GM12801 (cell line): ENCODE measurements around the gene EAF2.

Source experiments
- TF ChIP-seq, protein P1 (sequence below): IDR thresholded peaks from one replicate; pipeline ENCODE4 v1.5.1; 2011; ENCODE audit warnings: control low read depth; ENCODE audit not compliant: insufficient read length; ENCODE audit errors: extremely low read depth

Gene EAF2

DNA sequence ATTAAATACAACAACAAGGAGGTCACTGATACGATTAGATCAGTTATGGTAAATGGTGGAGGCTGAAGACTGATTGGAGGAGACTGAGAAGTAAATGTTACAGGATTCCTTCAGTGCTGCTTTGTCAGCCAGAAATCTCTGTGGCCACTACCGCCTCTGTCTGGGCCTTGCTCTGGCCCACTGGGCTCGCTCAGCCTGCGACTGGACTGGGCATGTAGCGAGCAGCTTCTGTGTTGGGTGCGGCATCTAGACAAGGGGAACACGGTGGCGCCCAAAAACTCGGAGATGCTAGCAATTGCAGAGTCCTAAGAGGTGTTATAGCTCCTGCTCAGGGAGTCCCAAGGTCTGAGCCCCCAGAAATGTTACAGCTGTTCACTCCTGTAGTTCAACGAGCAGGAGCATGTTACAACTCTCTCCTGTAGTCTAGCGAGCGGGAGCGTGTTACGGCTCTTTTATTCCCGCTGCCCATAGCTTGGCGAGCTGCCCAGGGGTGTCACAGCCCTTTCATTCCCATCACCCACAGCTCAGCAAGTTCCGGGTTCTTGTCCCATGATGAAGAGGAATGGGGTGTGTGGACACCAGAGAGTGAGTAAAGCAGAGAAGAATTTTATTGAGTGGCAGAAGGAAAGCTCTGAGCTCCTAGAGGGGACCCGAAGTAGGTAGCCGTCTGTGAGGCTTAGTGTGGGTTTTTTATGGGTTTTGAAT is 83.9 kb downstream of the EAF2 start:
- TF ChIP-seq, protein P1, sequence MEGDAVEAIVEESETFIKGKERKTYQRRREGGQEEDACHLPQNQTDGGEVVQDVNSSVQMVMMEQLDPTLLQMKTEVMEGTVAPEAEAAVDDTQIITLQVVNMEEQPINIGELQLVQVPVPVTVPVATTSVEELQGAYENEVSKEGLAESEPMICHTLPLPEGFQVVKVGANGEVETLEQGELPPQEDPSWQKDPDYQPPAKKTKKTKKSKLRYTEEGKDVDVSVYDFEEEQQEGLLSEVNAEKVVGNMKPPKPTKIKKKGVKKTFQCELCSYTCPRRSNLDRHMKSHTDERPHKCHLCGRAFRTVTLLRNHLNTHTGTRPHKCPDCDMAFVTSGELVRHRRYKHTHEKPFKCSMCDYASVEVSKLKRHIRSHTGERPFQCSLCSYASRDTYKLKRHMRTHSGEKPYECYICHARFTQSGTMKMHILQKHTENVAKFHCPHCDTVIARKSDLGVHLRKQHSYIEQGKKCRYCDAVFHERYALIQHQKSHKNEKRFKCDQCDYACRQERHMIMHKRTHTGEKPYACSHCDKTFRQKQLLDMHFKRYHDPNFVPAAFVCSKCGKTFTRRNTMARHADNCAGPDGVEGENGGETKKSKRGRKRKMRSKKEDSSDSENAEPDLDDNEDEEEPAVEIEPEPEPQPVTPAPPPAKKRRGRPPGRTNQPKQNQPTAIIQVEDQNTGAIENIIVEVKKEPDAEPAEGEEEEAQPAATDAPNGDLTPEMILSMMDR: no peak

DNA sequence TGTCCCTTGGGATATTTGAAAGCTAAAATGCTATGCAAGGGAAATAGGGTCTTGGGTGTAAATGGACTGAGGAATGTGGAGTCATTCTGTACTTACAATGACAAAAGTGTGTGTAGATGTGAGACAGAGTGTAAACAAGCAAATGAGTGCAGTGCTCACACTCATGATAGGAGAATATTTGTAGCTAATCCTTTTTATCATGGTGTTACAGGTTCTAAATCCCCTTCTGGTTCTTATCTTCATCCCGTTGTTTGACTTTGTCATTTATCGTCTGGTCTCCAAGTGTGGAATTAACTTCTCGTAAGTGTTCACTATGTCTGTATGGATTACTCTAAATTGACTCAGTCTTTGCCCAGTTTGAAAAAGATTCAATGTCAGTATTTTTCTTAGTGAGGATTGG is 89.7 kb downstream of the EAF2 start:
- TF ChIP-seq, protein P1: no peak

DNA sequence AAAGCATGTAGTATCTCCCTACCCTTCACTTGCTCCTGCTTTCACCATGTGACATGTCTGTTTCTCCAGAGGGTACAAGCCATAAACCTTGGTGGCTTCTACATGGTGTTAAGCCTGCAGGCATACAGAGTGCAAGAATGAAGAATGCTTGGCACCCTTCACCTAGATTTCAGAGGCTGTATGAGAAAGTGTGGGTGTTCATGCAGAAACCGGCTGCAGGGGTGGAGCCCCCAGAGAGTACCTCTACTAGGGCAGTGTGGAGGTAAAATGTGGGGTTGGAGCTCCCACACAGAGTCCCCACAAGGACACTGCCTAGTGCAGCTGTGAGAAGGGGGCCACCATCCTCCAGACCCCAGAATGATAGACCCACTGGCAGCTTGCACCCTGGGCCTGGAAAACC is 91.4 kb downstream of the EAF2 start:
- TF ChIP-seq, protein P1: no peak
